ENCODE data around the gene DIS3L2. TPM values are rescaled to one million over a fixed set of nuclear protein-coding genes. Genes with fewer than 3 reads are reported as not detected.

DIS3L2 gene
- total RNA-seq, 3 donors from 2014 or later (not counting 1 experiment from before 2014, with no cell fraction given): 56.4 to 63.6 (median 59.4) TPM

- no peak for ATAC-seq
- no peaks in the 10 kb centered on the region for H3K36me3 Mint-ChIP-seq
Measured at GRCh38 chr2:232204457-232204931, 243.0 kb downstream of the DIS3L2 start.

GRCh38 chr2:232207174-232207573 is 245.7 kb downstream of the DIS3L2 start:
- no peaks in the 10 kb centered on the region for H3K27me3 ChIP-seq (ENCODE audit: control insufficient read depth, insufficient read depth, low read length)
- TF ChIP-seq CTCF (IDR thresholded peaks at IDR 0.05): no peak
- H3K9me3 ChIP-seq (ENCODE audit: control insufficient read depth, insufficient read depth, low read length): no peaks in the 10 kb centered on the region
- no peak overlapping the region for H3K27ac ChIP-seq (ENCODE audit: low read length)
- intact Hi-C loops (cut with micrococcal nuclease): no loop called here
- peaks cover 4% of the 10 kb centered on the region for H3K36me3 ChIP-seq (ENCODE audit: control insufficient read depth, insufficient read depth, low read length)
- 100% methylated on average over 2 of the region's 2 CpGs for WGBS (ENCODE audit: insufficient coverage)
- no peak for ATAC-seq
- DNase-seq: no peak
- Mint-ChIP-seq H3K4me3 (no peak overlapping the region), H3K4me1 (peaks cover 10 to 25% of the 10 kb centered on the region in 2 donors), H3K36me3 (no peaks in the 10 kb centered on the region), H3K9me3 (no peaks in the 10 kb centered on the region), H3K27me3 (ENCODE audit: low read depth in 2 of 2) (no peaks in the 10 kb centered on the region), H3K27ac (no peak overlapping the region)
- no peak overlapping the region for H3K4me3 ChIP-seq (ENCODE audit: low read length)
- H3K4me1 ChIP-seq (ENCODE audit: control insufficient read depth, insufficient read depth, low read length): peaks cover 12% of the 10 kb centered on the region

More at GRCh38 chr2:232204457-232204931, 243.0 kb downstream of the DIS3L2 start:
- TF ChIP-seq CTCF (IDR thresholded peaks at IDR 0.05): no peak
- peak overlapping the region in 1 of 2 donors; percentile 37 for H3K27ac Mint-ChIP-seq
- no peak for DNase-seq
- H3K4me1 Mint-ChIP-seq: peaks cover 0 to 9% of the 10 kb centered on the region in 2 donors
- Histone ChIP-seq H3K27ac (ENCODE audit: low read length) (no peak overlapping the region), H3K27me3 (ENCODE audit: control insufficient read depth, insufficient read depth, low read length) (no peaks in the 10 kb centered on the region), H3K4me3 (ENCODE audit: low read length) (no peak overlapping the region), H3K36me3 (ENCODE audit: control insufficient read depth, insufficient read depth, low read length) (no peaks in the 10 kb centered on the region), H3K9me3 (ENCODE audit: control insufficient read depth, insufficient read depth, low read length) (no peaks in the 10 kb centered on the region), H3K4me1 (ENCODE audit: control insufficient read depth, insufficient read depth, low read length) (peaks cover 7% of the 10 kb centered on the region)
- H3K27me3 Mint-ChIP-seq (ENCODE audit: low read depth in 2 of 2): no peaks in the 10 kb centered on the region
- no peaks in the 10 kb centered on the region for H3K9me3 Mint-ChIP-seq
- H3K4me3 Mint-ChIP-seq: no peak overlapping the region
- 91% methylated on average over 9 of the region's 9 CpGs for WGBS (ENCODE audit: insufficient coverage)
- intact Hi-C loops (cut with micrococcal nuclease): no loop called here

- ATAC-seq (no peak), DNase-seq (no peak)
- H3K27me3 ChIP-seq (ENCODE audit: control insufficient read depth, insufficient read depth, low read length): no peaks in the 10 kb centered on the region
- no peaks in the 10 kb centered on the region for H3K9me3 Mint-ChIP-seq
- intact Hi-C loops (cut with micrococcal nuclease): no loop called here
- no peaks in the 10 kb centered on the region for H3K36me3 Mint-ChIP-seq
- peaks cover 8% of the 10 kb centered on the region for H3K4me1 ChIP-seq (ENCODE audit: control insufficient read depth, insufficient read depth, low read length)
- WGBS (ENCODE audit: insufficient coverage): 94% methylated on average over 6 of the region's 6 CpGs
- no peak overlapping the region for H3K4me3 ChIP-seq (ENCODE audit: low read length)
- peaks cover 4% of the 10 kb centered on the region for H3K36me3 ChIP-seq (ENCODE audit: control insufficient read depth, insufficient read depth, low read length)
- H3K27ac Mint-ChIP-seq: no peak overlapping the region
- H3K9me3 ChIP-seq (ENCODE audit: control insufficient read depth, insufficient read depth, low read length): no peaks in the 10 kb centered on the region
- H3K27ac ChIP-seq (ENCODE audit: low read length): no peak overlapping the region
- no peak for TF ChIP-seq CTCF (IDR thresholded peaks at IDR 0.05)
- H3K4me1 Mint-ChIP-seq: peaks cover 18 to 23% of the 10 kb centered on the region in 2 donors
- no peaks in the 10 kb centered on the region for H3K27me3 Mint-ChIP-seq (ENCODE audit: low read depth in 2 of 2)
- H3K4me3 Mint-ChIP-seq: no peak overlapping the region
Measured at GRCh38 chr2:232210306-232210705, 248.8 kb downstream of the DIS3L2 start.
